ENCODE data around the gene CLIC5.
A peak's percentile ranks its signal among the peaks of the same experiment; 100 is the strongest.

The CLIC5 gene

GRCh38 chr6:45857827-45858226, 157.8 kb downstream of the CLIC5 start:
- no peak for DNase-seq (ENCODE audit: low read depth, low spot score)
- no peak overlapping the region for H3K27ac ChIP-seq

GRCh38 chr6:45855642-45856394, 159.8 kb downstream of the CLIC5 start:
- H3K27ac ChIP-seq, result no peak overlapping the region
- no peak for DNase-seq (ENCODE audit: low read depth, low spot score)

- H3K27ac ChIP-seq, result no peak overlapping the region
- DNase-seq (ENCODE audit: low read depth, low spot score), result no peak
Observed at GRCh38 chr6:45854149-45854742, 161.4 kb downstream of the CLIC5 start.

GRCh38 chr6:45851034-45851400, 164.6 kb downstream of the CLIC5 start:
- H3K27ac ChIP-seq, result no peak overlapping the region
- DNase-seq (ENCODE audit: low read depth, low spot score), result no peak

- no peak overlapping the region for H3K27ac ChIP-seq
- DNase-seq (ENCODE audit: low read depth, low spot score), result no peak
Observed at GRCh38 chr6:45850378-45851033, 165.2 kb downstream of the CLIC5 start.

GRCh38 chr6:45845567-45845966, 170.1 kb downstream of the CLIC5 start:
- peak overlapping the region; percentile 47 for H3K27ac ChIP-seq
- peak; percentile 22 for DNase-seq (ENCODE audit: low read depth, low spot score)

- no peak overlapping the region for H3K27ac ChIP-seq
- DNase-seq (ENCODE audit: low read depth, low spot score), result no peak
Observed at GRCh38 chr6:45844986-45845385, 170.7 kb downstream of the CLIC5 start.

GRCh38 chr6:45843848-45844521, 171.7 kb downstream of the CLIC5 start:
- DNase-seq (ENCODE audit: low read depth, low spot score), result no peak
- H3K27ac ChIP-seq, result no peak overlapping the region

GRCh38 chr6:45841062-45841461, 174.6 kb downstream of the CLIC5 start:
- DNase-seq (ENCODE audit: low read depth, low spot score), result no peak
- H3K27ac ChIP-seq, result no peak overlapping the region

- DNase-seq (ENCODE audit: low read depth, low spot score), result no peak
- no peak overlapping the region for H3K27ac ChIP-seq
Observed at GRCh38 chr6:45838996-45839395, 176.7 kb downstream of the CLIC5 start.

- no peak for DNase-seq (ENCODE audit: low read depth, low spot score)
- no peak overlapping the region for H3K27ac ChIP-seq
Observed at GRCh38 chr6:45838451-45838850, 177.2 kb downstream of the CLIC5 start.

GRCh38 chr6:45837541-45838200, 178.0 kb downstream of the CLIC5 start:
- H3K27ac ChIP-seq, result no peak overlapping the region
- no peak for DNase-seq (ENCODE audit: low read depth, low spot score)

- no peak overlapping the region for H3K27ac ChIP-seq
- DNase-seq (ENCODE audit: low read depth, low spot score), result no peak
Observed at GRCh38 chr6:45836984-45837383, 178.7 kb downstream of the CLIC5 start.

- no peak for DNase-seq (ENCODE audit: low read depth, low spot score)
- H3K27ac ChIP-seq, result peak overlapping the region; percentile 80
Observed at GRCh38 chr6:45836438-45836824, 179.2 kb downstream of the CLIC5 start.

GRCh38 chr6:45835721-45836437, 179.8 kb downstream of the CLIC5 start:
- DNase-seq (ENCODE audit: low read depth, low spot score), result peak; percentile 44
- peak overlapping the region; percentile 80 for H3K27ac ChIP-seq

- no peak for DNase-seq (ENCODE audit: low read depth, low spot score)
- H3K27ac ChIP-seq, result no peak overlapping the region
Observed at GRCh38 chr6:45832063-45832462, 183.6 kb downstream of the CLIC5 start.
